ENCODE results near the gene NFX1. TPM values are rescaled to one million over a fixed set of nuclear protein-coding genes. Genes with fewer than 3 reads are reported as not detected.

NFX1 gene
- total and polyA plus RNA-seq, 9 of the 15 experiments (the other 6 are each of a cell fraction or from before 2014, with no cell fraction given) = 8.8 to 38.9 (median 26.8) TPM

DNA sequence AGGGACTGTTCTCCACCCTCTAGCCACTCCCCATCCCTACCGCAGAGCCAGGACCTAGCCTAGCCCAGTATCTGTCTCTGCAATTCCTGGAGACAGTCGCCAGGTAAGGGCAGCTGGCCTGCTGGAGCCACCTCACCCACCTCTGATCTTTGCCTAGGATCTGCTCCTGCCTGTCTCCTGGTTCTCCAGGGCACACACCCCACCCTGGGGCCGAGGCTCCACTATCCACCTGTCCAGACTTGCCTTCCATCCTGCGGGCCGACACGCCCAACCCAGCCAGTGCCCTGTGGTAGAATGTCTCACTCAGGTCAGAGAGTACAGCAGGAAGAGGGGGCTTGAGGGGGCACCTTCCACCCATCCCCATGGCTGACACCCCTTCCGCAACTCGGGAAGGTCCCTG is 127.8 kb downstream of the NFX1 start (continued):
- no peak for TF ChIP-seq CHD1 (IDR thresholded peaks at IDR 0.05; ENCODE audit: low read length)
- no peak for TF ChIP-seq MEF2D (tag; conservative IDR thresholded peaks at IDR 0.05; ENCODE audit: low read depth)
- TF ChIP-seq NCOA1 (IDR thresholded peaks at IDR 0.05; ENCODE audit: low read depth) = no peak
- TF ChIP-seq CREBBP (IDR thresholded peaks at IDR 0.05; ENCODE audit: low read depth, low read length) = no peak
- no peak for TF ChIP-seq ZFX (CRISPR knock-in tag; IDR thresholded peaks at IDR 0.05)
- no peak for TF ChIP-seq JUNB (CRISPR knock-in tag; conservative IDR thresholded peaks at IDR 0.05)
- TF ChIP-seq, protein P1, sequence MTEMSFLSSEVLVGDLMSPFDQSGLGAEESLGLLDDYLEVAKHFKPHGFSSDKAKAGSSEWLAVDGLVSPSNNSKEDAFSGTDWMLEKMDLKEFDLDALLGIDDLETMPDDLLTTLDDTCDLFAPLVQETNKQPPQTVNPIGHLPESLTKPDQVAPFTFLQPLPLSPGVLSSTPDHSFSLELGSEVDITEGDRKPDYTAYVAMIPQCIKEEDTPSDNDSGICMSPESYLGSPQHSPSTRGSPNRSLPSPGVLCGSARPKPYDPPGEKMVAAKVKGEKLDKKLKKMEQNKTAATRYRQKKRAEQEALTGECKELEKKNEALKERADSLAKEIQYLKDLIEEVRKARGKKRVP (CRISPR knock-in tag; IDR thresholded peaks at IDR 0.05) = no peak
- TF ChIP-seq SMAD3 (CRISPR knock-in tag; conservative IDR thresholded peaks at IDR 0.05) = no peak
- no peak for TF ChIP-seq BRD9 (IDR thresholded peaks at IDR 0.05; ENCODE audit: low read depth, partially characterized antibody)
- TF ChIP-seq, protein P2, sequence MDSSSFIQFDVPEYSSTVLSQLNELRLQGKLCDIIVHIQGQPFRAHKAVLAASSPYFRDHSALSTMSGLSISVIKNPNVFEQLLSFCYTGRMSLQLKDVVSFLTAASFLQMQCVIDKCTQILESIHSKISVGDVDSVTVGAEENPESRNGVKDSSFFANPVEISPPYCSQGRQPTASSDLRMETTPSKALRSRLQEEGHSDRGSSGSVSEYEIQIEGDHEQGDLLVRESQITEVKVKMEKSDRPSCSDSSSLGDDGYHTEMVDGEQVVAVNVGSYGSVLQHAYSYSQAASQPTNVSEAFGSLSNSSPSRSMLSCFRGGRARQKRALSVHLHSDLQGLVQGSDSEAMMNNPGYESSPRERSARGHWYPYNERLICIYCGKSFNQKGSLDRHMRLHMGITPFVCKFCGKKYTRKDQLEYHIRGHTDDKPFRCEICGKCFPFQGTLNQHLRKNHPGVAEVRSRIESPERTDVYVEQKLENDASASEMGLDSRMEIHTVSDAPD (CRISPR knock-in tag; IDR thresholded peaks at IDR 0.05) = no peak
- TF ChIP-seq ZNF316 (IDR thresholded peaks at IDR 0.05) = no peak

All from K562 (cell line).